A673 (cell line): ENCODE measurements around the gene PIP4K2A. TPM values are rescaled to one million over a fixed set of nuclear protein-coding genes. Genes with fewer than 3 reads are reported as not detected.

Experiments
- BruUV-seq: library from RNA; stranded (reverse); fragments of 400-500 nt; replicated peaks from 2 replicates; lab custom pipeline; 2021; lab: Mats Ljungman, UMichigan
- CTCF ChIA-PET: fragments of 300-600 bp; sonication (Branson Sonifier 250); formaldehyde crosslinking; loops from one replicate; lab custom pipeline; 2022; ENCODE audit warnings: antibody characterized with exemption; lab: Charles Lee
- POLR2A ChIA-PET: fragments of 300-600 bp; sonication (Branson Sonifier 250); formaldehyde crosslinking; loops from one replicate; lab custom pipeline; 2022; ENCODE audit warnings: antibody characterized with exemption; ENCODE audit not compliant: low non-redundant PET; lab: Charles Lee
- DNase-seq: peaks from one replicate; pipeline ENCODE4 v3.0.0-alpha.2; 2015; ENCODE audit warnings: low spot score
- H3K27ac ChIP-seq: fragments of 200-600 bp; sonication (generic); 2 replicates; pipeline ENCODE4 v1.5.1; 2016; ENCODE audit warnings: mixed run types, low read depth, mild to moderate bottlenecking, mixed read lengths, antibody characterized with exemption, low read length; ENCODE audit not compliant: poor library complexity, severe bottlenecking
- H3K27me3 ChIP-seq: fragments of 200-600 bp; sonication (generic); replicated peaks from 2 replicates; pipeline ENCODE4 v1.6.1; 2017; ENCODE audit warnings: mixed run types, low read depth, mild to moderate bottlenecking, mixed read lengths, antibody characterized with exemption, low read length; ENCODE audit not compliant: insufficient read depth, poor library complexity
- H3K36me3 ChIP-seq: fragments of 200-600 bp; sonication (generic); 2 replicates; pipeline ENCODE4 v1.6.1; 2016; ENCODE audit warnings: mixed run types, mild to moderate bottlenecking, mixed read lengths, antibody characterized with exemption, low read length; ENCODE audit not compliant: insufficient read depth, poor library complexity, severe bottlenecking
- H3K4me1 ChIP-seq: fragments of 200-600 bp; sonication (generic); 2 replicates; pipeline ENCODE4 v1.6.1; 2017; ENCODE audit warnings: mixed run types, mild to moderate bottlenecking, mixed read lengths, antibody characterized with exemption, low read length; ENCODE audit not compliant: insufficient read depth, poor library complexity, severe bottlenecking
- H3K4me3 ChIP-seq: fragments of 200-600 bp; sonication (generic); 2 replicates; pipeline ENCODE4 v1.5.1; 2016; ENCODE audit warnings: low read depth, mixed run types, mild to moderate bottlenecking, mixed read lengths, low read length; ENCODE audit not compliant: poor library complexity, severe bottlenecking
- H3K9me3 ChIP-seq: fragments of 200-600 bp; sonication (generic); 2 replicates; pipeline ENCODE4 v1.6.1; 2016; ENCODE audit warnings: mixed run types, low read depth, mild to moderate bottlenecking, mixed read lengths, antibody characterized with exemption, low read length; ENCODE audit not compliant: poor library complexity, severe bottlenecking
- EZH2 ChIP-seq: fragments of 200-600 bp; sonication (generic); IDR thresholded peaks from 2 replicates; pipeline ENCODE4 v1.6.1; 2017; ENCODE audit warnings: borderline replicate concordance, low read depth, mild to moderate bottlenecking, mixed read lengths, antibody characterized with exemption, low read length; ENCODE audit not compliant: poor library complexity, severe bottlenecking
- intact Hi-C: fragments of 100-400 bp; cut with micrococcal nuclease; formaldehyde crosslinking; loops from one replicate; pipeline ENCODE4 v1.10.0; 2022; ENCODE audit not compliant: unreplicated experiment
- total RNA-seq: library from RNA; stranded (reverse); gene quantifications from 2 replicates; pipeline ENCODE4 v1.2.3, GENCODE V29; 2021
- TF ChIP-seq, protein P1 (sequence below): fragments of 300-800, 200-600 bp; sonication (generic); conservative IDR thresholded peaks from 2 replicates; pipeline ENCODE4 v1.5.1; 2017; ENCODE audit warnings: low read depth, mild to moderate bottlenecking, antibody characterized with exemption, low read length, moderate library complexity, mixed read lengths

Gene PIP4K2A
- total RNA-seq, 1 experiment from 2014 or later = 19.8 TPM

DNA sequence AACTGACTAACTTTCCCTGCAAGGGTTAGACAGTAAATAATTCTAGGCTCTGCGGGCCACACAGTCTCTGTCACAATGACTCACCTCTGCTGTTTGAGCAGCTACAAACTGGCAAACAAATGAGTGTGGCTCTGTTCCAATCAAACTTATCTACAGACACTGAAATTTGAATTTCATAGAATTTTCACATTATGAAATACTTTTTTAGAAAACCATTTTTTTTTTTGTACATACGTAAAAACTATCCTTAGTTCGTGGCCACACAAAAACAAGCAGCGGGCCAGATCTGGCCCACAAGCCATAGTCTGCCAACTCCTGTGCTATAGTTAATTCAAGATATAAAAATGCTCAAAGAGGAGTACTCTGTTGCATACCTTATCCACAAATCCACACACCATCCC lies 32.6 kb downstream of the PIP4K2A start:
- POLR2A ChIA-PET = no interaction called here
- peak; percentile 17 for DNase-seq

DNA sequence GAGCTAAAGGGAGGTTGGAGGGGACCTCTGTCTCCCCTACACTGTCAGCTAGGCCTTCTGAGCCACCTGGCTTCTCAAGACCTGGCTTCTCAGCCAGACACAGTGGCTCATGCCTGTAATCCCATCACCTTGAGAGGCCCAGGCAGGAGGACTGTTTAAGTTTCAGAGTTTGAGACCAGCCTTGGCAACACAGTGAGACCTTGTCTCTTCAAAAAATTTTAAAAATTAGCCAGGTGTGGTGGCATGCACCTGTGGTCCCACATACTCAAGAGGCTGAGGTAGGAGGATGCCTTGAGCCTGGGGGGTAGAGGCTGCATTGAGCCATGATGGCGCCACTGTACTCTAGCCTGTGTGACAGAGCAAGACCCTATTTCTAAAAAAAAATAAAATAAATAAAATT lies 33.1 kb downstream of the PIP4K2A start:
- BruUV-seq = no TSS peak
- TF ChIP-seq, protein P1, sequence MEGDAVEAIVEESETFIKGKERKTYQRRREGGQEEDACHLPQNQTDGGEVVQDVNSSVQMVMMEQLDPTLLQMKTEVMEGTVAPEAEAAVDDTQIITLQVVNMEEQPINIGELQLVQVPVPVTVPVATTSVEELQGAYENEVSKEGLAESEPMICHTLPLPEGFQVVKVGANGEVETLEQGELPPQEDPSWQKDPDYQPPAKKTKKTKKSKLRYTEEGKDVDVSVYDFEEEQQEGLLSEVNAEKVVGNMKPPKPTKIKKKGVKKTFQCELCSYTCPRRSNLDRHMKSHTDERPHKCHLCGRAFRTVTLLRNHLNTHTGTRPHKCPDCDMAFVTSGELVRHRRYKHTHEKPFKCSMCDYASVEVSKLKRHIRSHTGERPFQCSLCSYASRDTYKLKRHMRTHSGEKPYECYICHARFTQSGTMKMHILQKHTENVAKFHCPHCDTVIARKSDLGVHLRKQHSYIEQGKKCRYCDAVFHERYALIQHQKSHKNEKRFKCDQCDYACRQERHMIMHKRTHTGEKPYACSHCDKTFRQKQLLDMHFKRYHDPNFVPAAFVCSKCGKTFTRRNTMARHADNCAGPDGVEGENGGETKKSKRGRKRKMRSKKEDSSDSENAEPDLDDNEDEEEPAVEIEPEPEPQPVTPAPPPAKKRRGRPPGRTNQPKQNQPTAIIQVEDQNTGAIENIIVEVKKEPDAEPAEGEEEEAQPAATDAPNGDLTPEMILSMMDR = no peak
- TF ChIP-seq EZH2 = no peak
- Histone ChIP-seq H3K27me3 (no peaks in the 10 kb centered on the region), H3K4me1 (no peaks in the 10 kb centered on the region), H3K36me3 (no peaks in the 10 kb centered on the region), H3K27ac (no peak overlapping the region), H3K9me3 (no peaks in the 10 kb centered on the region), H3K4me3 (no peak overlapping the region)
- no peak for DNase-seq
- CTCF ChIA-PET = interaction anchor here (0.7 kb wide), 1 partner anchor 355 kb away, joined by 4 read pairs; no protein-coding TSS in a partner anchor
- POLR2A ChIA-PET = no interaction called here
- intact Hi-C loops = no loop called here

More for the DNA sequence above, 32.6 kb downstream of the PIP4K2A start:
- CTCF ChIA-PET = interaction anchor here (0.7 kb wide), 1 partner anchor 354 kb away, joined by 4 read pairs; no protein-coding TSS in a partner anchor
- Histone ChIP-seq H3K9me3 (no peaks in the 10 kb centered on the region), H3K27ac (no peak overlapping the region), H3K27me3 (no peaks in the 10 kb centered on the region), H3K36me3 (no peaks in the 10 kb centered on the region), H3K4me1 (no peaks in the 10 kb centered on the region), H3K4me3 (no peak overlapping the region)
- no TSS peak for BruUV-seq
- intact Hi-C loops = no loop called here
- TF ChIP-seq EZH2 = no peak
- TF ChIP-seq, protein P1 = no peak

GRCh38 chr10:22679608-22680007 lies 34.8 kb downstream of the PIP4K2A start:
- no peaks in the 10 kb centered on the region for H3K36me3 ChIP-seq
- no peak overlapping the region for H3K4me3 ChIP-seq
- intact Hi-C loops = no loop called here
- H3K27ac ChIP-seq = no peak overlapping the region
- POLR2A ChIA-PET = no interaction called here
- no peaks in the 10 kb centered on the region for H3K27me3 ChIP-seq
- CTCF ChIA-PET = no interaction called here
- H3K4me1 ChIP-seq = no peaks in the 10 kb centered on the region
- TF ChIP-seq EZH2 = no peak
- TF ChIP-seq, protein P1 = no peak
- no TSS peak for BruUV-seq
- no peak for DNase-seq
- no peaks in the 10 kb centered on the region for H3K9me3 ChIP-seq
